ENCODE measurements around the gene TADA2A.

DNA sequence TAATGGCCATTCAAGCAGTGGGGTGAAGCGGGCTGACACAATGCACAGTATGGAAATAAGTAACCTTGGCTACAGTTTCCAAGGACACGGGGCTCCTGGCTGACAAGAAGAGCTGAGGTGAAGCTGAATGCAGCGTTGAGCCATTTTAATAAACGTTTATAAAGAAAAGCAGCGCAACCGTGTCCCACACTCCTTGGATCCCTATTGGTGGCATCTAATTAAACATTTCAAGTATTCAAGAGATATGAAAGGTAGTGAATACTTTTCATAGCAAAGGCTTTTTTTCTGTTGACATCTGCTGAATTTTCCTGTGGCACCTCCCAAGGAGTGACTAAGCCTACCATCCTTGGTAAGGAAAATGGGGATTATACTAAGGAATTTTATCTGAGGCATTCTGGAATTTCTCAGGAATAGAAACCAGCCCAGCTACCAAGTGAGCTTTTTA is 109.5 kb downstream of the TADA2A start:
- no peak for TF ChIP-seq REST (IDR thresholded peaks at IDR 0.05; ENCODE audit: insufficient read depth in 1 of 2, low read depth in 2 of 2, low read length in 1 of 2)
- no peak for TF ChIP-seq CTCF (IDR thresholded peaks at IDR 0.05)
- no peak for TF ChIP-seq SIN3A (IDR thresholded peaks at IDR 0.05; ENCODE audit: borderline replicate concordance, insufficient read depth, low read depth, low read length)
